Memory B cell (primary cell): ENCODE results near the gene KIF16B.

ENCODE experiments used
- ATAC-seq: fragments of 150-1000 bp; cut with Tn5 transposase; 2 replicates; pipeline ENCODE4 v1.10.0; 2021; ENCODE audit warnings: low read depth, mild to moderate bottlenecking, moderate library complexity
- DNase-seq, 2 donors: peaks; one replicate each; pipeline ENCODE4 v3.0.0; 2022; ENCODE audit warnings: low spot score in 2 of 2
- H3K27ac Mint-ChIP-seq: one replicate; pipeline ENCODE4 v1.8.0; 2022; ENCODE audit warnings: mild to moderate bottlenecking, moderate library complexity, mixed read lengths
- H3K27me3 Mint-ChIP-seq: one replicate; pipeline ENCODE4 v1.8.0; 2022; ENCODE audit warnings: mixed read lengths
- H3K36me3 Mint-ChIP-seq: one replicate; pipeline ENCODE4 v1.8.0; 2022; ENCODE audit warnings: mild to moderate bottlenecking, mixed read lengths
- H3K4me1 Mint-ChIP-seq: one replicate; pipeline ENCODE4 v1.8.0; 2022; ENCODE audit warnings: mixed read lengths
- H3K4me3 Mint-ChIP-seq: one replicate; pipeline ENCODE4 v1.8.0; 2022; ENCODE audit warnings: mild to moderate bottlenecking, moderate library complexity, mixed read lengths
- H3K9me3 Mint-ChIP-seq: one replicate; pipeline ENCODE4 v1.8.0; 2022; ENCODE audit warnings: mixed read lengths

Gene KIF16B

DNA sequence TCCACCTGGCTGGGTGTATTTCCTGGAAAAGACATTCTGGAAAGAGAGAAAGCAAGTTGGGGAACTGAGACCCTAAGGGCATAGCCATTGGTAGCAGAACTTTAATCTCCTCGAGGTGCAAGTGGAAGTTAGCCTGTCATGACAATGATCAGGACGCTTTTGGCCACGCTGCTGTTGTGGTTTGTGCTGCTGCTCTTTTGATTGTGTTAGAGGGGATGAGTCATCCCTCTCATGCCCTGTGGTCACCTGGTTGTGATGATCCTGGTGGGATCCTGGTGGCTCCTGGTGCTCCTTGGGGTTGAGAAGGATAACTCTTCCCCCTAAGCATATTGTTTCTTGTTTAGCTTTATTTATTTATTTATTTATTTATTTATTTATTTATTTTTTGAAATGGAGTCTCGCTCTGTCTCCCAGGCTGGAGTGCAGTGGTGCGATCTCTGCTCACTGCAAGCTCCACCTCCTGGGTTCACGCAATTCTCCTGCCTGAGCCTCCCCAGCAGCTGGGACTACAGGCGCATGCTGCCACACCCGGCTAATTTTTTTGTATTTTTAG lies 350.3 kb downstream of the KIF16B start:
- no peak for ATAC-seq

More for the DNA sequence above, 350.3 kb downstream of the KIF16B start:
- Mint-ChIP-seq H3K27ac (no peak overlapping the region), H3K36me3 (peaks cover 4% of the 10 kb centered on the region), H3K4me1 (peaks cover 2% of the 10 kb centered on the region), H3K9me3 (peaks cover 4% of the 10 kb centered on the region), H3K4me3 (no peak overlapping the region), H3K27me3 (no peaks in the 10 kb centered on the region)
- DNase-seq: no peak
